GM21825 (cell line): Measurements from ENCODE around the gene TAF1D.
A peak's percentile ranks its signal among the peaks of the same experiment; 100 is the strongest.

ENCODE experiments used
- ATAC-seq: cut with Tn5 transposase; IDR thresholded peaks from one replicate; pipeline ENCODE4 v1.9.1; 2021; ENCODE audit warnings: mild to moderate bottlenecking, moderate library complexity; ENCODE audit not compliant: unreplicated experiment

TAF1D gene

DNA sequence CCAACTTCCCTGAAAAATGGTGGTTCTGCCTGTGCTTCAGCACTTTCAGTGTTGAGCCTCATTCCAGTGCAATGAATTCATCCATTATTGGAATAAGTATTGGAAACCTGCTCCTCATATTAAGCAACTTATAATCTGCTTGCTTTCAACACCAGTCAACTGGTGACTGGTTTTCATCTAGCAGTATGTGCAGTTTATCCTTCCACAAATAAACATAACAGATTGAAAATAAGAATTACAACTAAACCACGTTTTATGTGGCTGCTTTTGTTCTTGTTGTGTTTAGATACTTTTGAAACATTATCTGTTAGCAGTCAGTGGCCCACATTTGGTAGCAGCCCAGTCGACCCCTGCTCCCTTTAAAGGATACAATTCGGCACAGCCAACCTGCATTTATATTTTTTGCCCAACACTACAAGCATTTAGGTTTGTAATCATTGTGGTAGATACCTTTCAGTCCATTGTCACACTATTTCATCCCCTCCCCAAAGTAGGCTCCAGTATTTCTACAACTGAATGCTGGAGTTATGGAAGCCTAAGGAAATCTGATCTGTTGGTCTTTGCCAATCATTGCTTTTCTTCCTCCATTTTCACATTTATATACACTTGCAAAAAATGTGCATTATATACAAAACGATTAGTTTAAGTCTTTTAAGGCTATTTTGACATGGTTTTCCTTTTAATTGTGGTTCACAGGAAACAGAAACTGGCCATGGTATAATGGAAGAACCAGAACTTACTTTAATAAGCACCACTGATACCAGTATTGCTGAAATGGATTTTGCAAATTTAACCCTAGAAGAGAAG lies 13.1 kb downstream of the TAF1D start:
- no peak for ATAC-seq

DNA sequence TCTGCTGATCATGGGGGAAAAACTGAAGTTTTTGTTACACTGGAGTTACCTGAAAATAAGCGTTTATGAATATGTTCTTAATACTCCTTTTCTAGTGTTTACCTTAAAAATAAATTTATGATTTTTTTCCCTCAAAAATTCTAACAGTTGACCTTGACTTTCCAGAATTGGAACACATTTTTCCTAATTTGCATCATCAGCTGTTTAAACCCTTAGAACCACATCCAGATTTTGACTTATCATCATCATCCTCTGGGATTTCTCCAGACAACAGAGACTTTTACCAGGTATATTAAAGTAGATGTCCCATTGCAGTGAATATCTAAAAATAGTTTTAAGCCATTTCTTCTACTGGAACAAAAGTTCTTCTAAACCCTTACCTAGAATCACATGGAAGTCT lies 17.2 kb downstream of the TAF1D start:
- ATAC-seq: no peak

DNA sequence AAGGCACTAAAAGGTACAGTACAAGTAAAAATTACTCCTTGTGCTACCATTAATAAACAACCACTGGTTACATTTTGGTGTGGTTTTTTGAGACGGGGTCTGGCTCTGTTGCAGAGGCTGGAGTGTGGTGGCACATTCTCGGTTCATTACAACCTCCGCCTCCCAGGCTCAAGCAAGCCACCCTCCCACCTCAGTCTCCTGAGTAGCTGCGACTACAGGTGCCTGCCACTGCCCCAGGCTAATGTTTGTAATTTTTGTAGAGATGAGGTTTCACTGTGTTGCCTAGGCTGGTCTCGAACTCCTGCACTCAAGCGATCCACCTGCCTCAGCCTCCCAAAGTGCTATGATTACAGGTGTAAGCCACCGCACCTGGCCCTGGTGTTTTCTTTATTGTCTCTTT lies 20.8 kb downstream of the TAF1D start:
- ATAC-seq: no peak

DNA sequence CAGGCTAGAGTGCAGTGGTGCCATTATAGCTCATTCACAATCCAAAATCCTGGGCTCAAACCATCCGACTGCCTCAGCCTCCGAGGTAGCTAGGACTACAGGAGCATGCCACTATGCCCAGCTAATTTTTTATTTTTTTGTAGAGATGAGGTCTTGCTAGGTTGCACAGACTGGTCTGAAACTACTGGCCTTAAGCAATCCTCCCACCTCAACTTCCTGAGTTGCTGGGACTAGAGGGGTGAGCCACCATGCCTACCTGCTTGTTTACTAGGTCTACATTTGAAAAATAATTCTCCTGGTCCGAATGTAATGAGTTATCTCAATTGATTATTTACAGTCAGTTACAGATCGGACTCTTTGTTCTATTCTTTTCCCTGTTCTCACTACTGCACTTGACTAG lies 22.0 kb downstream of the TAF1D start:
- ATAC-seq: no peak

DNA sequence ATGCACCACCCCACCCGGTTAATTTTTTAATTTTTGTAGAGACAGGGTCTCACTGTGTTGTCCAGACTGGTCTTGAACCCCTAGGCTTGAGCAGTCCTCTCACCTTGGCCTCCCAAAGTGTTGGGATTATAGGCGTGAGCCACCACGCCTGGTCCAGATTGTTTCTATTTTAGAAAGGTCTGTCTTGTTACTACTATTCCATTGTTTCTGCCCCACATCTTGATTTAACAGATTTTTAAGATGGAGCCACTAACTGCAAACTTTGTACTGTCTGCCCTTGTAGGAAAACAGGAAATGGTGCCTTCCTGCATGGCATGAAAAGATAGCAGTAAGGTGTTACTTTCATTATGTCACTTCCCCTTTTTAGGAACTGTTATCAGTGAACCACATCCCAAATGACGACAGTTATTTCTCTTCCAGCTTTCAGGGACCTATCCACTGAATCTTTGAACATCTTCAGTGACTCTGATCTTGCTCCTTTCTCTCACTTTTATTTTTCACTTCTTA lies 23.2 kb downstream of the TAF1D start:
- ATAC-seq: peak; percentile 90

DNA sequence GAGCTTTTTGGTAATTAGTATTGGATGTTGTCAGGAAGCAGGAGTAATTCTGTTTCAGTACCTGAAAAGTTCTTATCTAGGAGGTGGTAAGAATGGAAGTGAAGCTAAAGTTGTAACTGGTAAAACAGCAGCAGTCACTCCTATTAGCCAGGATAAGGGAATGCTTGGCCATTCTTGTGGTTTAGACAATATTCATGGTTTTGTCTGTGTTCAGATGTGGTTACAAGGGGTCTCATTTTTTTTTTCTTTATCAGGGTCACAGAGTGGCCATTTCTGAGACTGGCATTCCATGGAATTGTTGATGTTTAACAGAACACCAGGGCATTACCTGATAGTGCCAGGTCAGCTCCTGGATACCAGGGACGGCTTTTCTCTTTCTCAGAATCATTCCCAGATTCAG lies 23.8 kb downstream of the TAF1D start:
- ATAC-seq: no peak

DNA sequence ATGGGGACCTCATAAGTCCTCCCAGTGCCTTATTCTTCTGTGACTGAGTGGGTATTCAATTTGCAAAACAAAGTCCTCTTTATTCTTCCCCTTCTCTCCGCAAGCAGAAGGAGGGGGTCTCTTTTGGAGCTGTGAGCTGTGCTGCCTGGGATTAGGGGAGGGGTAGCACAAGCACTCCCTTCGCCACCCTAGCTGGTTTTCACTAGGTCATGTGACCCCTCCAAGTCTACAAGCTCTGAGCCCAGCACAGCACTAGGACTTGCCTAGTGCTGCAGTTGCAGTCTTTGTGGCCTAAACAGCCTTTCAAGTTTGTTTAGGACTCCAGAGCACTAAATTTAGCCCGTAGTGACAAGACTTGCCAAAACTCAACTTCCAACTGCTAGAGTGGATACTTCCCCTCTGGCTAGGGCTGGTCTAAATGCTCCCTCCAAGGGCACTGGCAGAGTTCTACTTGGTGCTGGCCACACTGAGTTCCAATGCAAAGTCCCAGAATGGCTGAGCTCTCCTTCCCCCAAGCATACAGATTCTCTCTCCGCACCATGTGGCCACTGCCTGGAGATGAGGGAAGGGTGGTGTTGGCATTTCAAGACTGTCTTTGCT lies 25.4 kb downstream of the TAF1D start:
- no peak for ATAC-seq

DNA sequence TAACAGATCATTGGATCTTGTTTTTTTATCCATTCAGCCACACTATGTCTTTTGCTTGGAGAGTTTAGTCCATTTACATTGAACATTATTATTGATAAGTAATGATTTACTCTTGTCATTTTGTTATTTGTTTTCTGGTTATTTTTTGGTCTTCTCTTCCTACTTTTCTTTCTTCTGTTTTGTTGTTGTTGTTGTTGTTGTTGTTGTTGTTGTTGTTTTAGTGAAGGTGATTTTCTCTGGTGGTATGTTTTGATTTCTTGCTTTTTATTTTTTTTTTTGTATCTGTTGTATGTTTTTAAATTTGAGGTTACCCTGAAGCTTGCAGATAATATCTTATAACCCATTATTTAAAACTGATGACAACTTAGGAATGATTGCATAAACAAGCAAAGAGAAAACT lies 28.6 kb downstream of the TAF1D start:
- no peak for ATAC-seq

DNA sequence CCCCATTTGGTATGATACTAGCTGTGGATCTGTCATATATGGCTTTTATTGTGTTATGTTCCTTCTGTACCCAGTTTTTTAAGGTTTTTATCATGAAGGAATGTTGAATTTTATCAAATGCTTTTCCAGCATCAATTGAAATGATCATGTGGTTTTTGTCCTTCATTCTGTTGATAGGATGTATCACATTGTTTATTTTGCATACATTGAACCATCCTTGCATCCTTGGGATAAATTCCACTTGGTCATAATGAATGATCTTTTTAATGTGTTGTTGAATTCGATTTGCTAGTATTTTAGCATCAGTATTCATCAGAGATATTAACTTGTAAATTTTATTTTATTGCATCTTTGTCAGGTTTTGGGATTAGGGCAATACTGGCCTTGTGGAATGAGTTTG lies 31.1 kb downstream of the TAF1D start:
- no peak for ATAC-seq

DNA sequence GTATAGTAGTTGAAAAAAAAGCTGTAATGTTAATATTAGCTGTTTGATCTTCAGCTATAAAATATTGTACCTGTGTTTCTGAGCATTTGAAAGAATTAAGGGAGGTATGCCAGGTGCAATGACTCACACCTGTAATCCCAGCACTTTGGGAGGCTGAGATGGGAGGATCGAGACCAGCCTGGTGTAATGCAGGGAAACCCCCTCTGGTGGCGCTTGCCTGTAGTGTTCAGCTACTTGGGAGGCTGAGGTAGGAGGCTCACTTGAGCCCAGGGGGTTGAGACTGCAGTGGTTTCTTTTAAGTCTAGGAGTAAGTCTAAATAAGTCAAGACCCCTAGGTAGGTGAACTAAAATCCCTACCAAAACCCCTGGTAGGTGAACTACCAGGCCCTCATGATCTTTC lies 37.1 kb downstream of the TAF1D start:
- ATAC-seq: no peak

DNA sequence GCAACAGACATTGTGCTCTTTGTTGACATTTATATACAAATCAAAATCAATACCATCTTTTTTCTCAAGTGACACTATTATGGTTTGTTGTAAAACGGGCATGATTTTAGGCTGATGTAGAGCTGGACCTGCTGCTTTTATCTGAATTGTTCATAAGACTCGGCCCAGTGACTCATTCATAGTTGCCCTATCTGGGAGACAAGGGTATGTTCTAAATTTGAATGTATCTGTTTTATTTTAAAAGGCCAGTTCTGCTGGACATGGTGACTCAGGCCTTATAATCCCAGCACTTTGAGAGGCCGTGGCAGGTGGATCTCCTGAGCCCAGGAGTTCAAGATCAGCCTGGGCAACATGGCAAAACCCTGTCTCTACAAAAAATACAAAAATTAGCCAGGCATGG lies 40.5 kb downstream of the TAF1D start:
- no peak for ATAC-seq

DNA sequence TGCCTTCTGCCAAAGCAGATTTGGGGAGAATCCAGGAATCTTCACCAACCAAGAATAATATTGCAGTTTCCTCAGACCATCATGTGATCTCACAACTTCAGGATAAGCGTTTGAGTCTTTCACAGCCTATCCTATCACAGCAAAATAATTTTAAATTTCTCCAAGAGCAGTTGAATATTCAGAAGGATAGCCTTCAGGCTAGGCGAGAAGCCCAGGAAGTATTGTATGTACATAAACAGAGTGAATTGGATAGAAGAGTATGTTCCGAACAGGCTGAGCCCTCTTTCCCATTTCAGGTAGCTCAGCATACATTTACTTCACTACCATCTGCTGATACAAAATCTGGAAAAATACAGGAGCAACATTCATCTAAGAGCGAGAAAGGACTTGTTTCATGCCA lies 43.7 kb downstream of the TAF1D start:
- ATAC-seq: no peak

DNA sequence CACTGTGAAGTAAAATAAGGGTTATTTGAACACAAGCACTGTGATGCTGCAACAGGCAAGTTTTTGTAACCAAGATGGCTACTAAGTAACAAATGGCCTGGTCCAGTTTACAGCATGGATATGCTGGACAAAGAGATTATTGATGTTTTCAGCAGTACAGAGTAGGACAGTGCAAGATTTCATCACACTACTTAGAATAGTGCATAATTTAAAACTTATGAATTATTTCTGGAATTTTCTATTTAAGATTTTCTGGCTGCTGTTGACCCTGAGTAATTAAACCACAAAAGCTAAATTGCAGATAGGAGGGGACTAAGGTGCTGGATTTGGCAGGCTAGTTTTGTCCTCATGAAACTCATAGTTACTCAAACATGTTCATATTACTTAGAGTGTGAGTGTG lies 46.7 kb downstream of the TAF1D start:
- no peak for ATAC-seq

DNA sequence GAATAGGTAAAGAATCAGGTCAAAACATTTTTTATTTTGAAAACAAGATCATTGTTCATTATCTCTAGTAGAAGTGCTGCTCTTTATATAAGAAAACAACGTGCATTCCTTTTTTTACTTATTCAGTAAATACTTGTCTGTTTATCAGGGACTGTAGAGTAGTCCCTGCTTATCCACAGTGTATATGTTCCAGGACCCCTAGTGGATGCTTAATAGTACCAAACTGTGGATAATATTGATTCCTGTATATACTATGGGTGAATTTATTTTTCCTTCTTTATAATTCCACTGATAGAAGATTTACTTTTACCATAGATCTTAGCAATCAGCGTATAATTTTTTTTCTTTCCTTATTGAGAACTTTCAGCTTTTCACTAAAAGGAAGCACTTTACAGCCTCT lies 47.2 kb downstream of the TAF1D start:
- no peak for ATAC-seq

DNA sequence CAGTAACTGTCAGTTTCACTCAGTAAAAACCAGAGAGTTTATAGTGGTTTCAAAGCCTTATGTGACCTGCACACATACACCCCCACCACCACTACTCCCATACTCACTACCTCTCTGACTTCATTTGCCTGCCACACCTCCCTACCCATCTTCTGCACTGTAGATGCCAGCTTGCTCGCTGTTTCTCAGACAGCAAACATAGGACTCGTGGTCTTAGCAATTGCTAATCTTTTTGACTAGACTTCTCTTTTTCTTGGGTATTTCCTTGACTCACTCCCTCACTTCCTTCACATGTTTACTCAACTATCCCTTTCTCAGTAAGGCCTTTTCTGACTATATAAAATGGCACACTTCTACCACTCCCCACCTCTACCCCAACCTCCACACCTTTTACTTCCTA lies 52.1 kb downstream of the TAF1D start:
- ATAC-seq: peak; percentile 78

DNA sequence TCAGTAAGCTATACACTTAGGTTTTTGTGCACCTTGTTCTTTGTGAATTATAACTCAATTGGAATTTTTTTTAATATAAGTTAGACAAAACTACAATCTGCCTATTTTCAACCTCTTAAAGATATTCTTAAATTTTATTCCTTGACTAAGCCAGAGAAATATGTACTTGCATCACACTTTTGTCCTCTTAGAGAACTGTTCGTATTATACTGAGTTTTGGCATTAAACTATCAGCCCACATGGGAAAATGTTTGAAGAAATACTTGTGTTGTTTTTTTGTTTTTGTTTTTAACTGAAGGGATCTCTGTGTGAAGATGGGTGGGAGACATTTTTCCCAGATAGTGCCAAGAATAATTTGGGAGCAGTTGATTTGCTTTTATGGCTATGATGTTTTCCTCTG lies 54.5 kb downstream of the TAF1D start:
- ATAC-seq: no peak

DNA sequence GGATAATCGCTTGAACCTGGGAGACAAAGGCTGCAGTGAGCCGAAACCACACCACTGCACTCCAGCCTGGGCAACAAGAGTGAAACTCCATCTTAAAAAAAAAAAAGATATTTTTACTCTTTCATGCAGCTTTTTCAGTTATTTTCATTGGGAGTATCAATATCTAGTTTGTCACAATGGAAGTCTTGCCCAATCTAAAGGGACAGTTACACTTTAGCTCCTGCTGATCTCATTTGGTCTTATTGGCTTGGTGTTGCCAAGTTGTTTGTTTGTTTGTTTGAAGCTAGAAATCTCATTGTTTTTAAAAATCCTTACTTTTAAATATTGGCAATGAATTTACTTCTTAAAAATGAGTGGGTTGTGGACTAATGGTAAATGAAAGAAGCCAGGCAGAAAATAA lies 55.1 kb downstream of the TAF1D start:
- no peak for ATAC-seq
